ENCODE results near the gene SLC38A2.

Gene SLC38A2

DNA sequence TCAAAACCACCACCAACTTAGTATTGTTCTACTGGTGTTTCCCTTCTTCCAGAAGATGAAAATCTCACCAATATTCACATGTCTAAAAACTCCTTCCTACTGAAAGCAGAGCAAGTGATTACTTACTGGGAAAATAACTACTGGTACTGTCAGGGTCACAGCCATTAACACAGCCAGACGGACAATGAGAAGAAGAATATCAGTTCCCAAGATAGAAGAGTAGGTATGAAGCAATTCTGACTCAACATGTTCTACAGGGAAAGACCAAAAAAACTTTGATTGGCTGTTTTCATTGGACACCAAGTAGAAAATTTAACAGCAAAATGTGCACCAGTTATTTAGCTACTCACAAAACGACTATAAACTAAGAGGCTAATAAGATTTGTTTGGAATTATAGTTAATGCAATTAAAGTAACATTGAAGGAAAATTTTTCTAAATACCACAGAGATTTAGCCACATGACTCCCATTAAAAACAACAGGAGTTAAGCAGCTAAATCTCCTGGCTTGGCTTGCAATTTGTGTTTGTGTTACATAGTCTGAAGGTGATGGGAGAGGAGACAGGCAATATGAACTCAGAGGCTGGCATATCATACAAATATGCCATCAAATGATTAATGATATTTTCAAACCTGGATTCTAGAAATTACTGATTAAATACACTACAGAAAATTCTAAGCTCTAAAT is 9.5 kb downstream of the SLC38A2 start:
- DNase-seq = no peak

DNA sequence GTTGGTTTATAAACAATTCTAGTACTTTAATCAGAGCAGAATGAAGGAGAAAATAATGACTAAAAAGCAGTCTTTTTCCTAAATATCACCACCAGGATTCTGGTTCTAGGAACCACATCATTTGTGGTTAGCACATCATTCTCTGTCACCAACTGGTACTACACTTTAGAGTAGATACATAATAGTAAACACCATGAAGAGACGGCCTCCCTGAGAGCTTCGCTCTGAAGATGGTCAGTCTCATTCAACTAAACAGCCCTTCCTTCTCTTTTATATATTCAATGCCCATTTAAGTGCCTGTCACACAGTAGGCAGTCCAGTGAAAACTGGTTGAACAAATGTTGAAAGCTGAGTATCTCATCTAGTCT is 10.9 kb downstream of the SLC38A2 start:
- no peak for DNase-seq

DNA sequence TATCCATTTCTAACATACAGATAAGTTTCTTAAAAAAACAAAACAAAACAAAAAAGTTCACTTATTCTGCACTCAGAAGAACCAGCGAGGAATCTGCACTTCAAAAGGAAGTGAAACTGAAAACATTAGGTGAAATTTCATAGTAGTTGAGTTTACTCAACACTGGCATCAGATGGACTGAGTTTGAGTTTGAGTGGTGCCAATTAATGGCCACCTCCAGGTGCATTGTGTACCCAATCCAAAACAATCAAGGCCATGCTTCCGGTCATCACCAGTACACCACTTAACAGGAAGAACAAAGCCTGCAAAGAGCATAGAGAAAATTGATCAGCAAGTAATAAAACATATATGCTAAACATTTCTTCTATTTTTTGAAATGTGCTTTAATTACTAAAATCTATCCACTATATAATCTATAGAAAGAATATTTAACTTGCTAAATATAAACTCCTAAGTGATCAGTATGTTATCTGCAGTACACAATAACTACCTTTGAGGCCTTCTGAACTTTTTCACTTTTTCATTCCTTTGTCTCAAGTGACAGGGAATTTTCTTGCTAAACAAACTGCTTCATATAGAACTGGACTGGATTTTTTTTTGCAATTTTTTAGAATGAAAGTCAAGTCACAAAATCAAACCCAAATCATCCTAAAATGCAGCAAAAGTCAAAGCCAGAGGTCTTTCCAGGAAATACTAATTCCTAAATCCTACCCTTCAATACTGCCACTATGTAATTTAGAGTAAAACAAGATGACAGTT is 11.5 kb downstream of the SLC38A2 start:
- DNase-seq = no peak

DNA sequence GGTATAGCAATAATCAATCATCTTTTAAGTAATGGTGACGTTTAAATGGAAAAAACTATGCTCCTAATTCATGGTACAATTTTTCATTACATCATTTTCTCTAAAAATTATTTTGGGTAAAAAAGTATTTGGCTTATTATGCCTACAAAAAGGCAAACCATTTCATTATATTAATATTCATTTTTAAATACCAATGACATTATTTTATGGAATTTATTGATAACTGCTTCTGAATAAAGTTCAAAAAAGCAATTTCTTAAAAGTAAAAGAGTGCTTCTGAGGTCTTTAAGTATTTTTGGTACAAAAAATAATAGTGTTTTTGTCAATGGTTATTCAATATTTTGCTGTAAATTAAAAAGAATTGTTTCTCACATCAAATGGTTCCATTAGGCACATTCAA is 12.2 kb downstream of the SLC38A2 start:
- DNase-seq = no peak

DNA sequence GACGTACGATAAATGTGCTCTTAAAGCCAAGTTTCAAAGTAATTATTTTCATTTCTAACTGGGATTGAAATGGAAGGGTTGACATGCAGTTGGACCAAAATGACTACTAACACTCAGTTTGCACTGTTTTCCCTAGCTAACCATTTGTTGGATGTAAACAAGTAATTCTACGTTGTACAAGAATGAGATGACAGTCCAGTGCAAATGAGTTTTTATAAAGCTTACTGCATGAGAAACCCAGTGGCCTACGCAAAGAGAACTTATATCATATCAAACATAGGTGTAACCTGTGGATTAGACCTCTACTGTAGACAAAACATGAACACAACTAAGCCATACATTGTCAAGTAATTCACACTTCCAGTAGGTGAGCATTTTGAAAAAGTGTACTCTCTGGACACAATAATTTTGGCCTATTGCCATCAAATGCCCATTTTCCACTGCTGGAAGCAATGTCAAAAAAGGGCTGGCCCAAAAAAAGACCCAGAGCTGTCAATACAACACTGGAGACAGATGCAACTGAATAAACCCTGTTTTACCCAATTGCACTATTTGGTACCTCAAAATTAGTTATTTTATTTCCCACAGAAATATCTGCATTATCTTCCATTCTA is 12.8 kb downstream of the SLC38A2 start:
- DNase-seq = no peak

DNA sequence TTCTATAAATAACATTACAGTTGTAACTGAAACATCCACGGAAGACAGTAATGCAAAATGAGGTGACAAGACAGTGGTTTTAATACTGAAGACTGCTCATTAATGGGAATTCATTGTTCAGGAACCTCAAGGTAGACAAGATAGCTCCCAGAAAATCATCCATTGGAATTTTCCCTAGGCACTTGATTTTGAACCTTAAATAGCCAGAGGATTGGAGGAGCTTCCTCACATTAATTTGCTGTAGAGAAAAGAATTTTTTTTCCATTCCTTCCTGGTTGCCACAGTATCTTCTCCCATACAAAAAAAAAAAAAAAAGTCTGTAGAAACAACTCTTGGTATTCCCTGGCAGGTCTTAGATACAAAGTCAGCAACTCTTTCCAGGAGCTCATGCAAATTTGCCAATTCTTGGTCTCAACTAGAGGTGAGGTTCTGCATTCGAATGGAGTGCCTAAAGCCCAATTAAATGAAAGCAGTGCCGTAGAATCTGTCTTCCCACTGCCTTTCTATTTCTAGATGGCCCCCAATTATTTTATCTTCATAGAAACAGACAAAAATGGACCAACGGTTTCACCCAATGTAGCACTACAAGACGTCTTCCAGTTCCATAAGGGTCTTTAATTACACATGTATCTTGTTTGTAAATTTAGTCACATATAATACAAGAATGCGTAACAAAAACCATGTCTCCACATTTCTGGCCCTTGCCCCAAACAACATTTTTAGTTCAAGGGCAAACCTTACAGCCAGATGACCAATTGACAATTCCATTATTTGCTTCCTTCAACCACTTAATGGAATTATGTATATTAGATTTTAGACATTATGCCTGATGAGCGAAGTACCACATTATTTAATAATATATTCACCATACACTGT is 13.5 kb downstream of the SLC38A2 start:
- no peak for DNase-seq

DNA sequence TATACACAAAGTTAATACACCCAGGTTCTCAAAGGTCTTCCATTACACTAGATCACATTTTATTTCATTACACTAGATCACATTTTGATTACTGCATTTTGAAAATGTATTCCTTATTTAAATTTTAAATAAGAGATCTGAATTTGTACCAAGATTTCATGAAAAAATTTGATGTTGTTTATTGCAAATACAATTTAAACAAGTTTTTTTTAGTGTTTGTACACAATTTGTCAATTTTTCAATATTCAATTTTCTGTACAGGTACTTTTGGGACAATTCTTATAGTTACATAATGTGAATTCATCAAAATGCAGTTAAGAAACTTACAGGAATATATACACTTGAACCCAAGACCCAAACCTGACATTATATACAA is 14.3 kb downstream of the SLC38A2 start:
- DNase-seq = no peak

DNA sequence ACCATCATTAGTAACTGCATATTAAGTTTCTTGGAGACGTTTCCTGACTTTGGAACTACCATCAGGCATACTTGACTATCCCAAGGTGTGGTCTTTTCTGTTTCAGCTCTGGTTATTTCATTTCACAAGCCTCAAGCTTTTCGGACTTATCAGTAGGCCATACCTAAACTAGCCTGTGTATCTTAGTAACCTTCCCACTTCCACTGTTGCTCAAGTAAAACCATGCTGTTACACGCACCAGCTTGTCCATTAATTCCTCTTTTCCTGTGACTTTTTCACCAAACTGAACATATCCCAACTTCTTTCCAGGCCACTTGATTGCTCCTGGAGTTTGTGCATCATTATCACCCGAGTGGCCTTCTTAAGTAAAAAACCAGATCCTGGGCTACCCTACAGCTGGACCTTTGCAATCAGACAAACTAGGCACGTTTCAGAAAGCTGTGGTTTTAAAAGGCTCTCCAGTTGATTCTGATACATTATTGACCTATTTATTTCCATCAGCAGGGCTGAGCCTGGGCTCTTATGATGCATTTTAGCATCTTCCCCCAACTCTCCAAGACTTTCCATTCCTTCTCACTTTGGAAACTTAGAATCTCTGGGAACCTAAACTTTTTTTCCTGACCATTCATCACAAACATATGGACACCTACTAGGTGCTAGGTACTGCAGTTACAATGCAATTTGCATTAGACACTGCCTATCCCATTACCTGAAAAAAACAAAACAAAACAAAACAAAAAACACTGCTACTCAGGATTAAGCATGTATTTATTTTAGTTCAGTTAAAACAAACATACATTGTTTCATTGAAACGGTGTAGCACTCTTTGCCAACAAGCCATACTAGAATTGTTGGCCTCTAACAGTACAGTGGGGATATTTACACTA is 14.9 kb downstream of the SLC38A2 start:
- no peak for DNase-seq

DNA sequence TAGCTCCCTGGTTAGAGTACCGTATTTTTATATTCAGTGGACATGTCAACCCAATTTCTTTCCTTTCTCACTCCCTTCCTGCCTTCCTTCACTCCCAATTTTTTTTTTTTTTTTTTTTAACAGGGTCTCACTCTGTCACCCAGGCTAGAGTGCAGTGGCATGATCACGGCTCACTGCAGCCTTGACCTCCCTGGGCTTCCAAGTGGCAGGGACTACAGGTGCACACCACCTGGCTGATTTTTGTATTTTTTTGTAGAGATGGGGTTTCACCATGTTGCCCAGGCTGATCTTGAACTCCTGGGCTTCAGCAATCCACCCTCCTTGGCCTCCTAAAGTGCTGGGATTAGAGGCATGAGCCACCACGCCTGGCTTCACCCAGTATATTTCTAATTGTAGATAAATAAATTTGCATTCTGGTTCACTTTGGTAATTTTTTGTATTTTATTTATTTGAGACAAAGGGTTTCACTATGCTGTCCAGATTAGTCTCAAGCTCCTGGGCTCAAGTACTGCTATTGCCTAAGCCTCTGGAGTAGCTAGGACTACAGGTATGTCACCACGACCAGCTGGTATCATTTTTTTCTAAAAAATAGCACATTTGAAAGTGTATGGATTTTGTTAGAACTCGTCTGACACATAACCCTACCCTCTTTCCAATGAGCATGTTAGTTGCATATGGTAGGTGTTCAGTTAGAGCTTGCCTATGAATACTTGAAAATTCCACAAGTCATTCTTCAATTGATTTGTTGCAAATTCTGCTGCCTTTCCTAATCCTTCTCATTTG is 15.7 kb downstream of the SLC38A2 start:
- DNase-seq = no peak

DNA sequence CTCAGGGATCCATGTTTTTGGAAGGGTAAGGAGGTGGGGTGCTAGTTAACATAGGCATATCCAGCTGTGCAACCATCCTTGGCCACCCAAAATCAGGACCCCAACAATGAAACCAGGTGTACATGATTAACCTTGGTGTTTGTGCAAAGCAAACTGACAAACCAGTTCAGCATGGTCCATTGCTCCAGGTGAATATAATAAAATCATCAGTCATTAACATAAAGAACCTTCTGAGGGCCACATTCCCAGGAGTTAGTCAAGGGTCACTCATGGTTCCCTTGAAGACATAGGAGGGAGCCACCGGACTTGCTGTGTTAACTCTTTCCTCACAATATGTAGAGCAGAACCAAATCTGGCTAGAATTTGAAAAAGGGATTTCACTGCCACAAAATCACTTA is 17.8 kb downstream of the SLC38A2 start:
- no peak for DNase-seq

DNA sequence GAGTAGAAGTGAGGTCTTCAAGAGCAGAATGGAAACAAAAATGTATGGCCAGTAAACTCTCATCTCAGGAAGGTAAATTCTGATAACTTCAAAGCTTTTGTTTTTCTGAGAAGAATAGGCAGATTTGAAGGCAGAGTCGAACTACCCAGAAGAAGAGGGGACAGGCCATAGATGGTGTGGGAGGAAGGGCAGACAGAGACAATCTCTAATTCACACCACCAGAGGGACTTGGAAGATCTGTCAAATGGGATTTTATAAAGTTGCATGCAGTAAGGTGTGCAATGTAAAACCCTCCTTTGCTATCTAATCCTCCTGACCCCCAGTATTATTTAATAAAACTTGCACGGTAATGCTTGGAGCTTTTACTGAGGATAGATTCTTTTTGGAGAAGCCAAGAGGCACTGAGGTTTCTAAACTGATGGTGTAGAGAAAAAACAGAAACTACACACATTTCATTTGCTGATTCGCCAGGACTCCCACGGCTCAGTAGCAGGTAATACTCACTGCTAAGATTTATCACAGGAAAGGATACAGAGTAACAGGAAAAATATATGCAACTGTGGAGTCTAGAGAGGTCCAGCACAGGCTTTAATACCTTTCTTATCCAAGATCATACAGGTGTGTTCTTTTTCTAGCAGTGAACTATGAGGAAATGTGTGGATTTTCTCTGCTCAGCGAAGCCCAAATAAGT is 18.3 kb downstream of the SLC38A2 start:
- DNase-seq = no peak

DNA sequence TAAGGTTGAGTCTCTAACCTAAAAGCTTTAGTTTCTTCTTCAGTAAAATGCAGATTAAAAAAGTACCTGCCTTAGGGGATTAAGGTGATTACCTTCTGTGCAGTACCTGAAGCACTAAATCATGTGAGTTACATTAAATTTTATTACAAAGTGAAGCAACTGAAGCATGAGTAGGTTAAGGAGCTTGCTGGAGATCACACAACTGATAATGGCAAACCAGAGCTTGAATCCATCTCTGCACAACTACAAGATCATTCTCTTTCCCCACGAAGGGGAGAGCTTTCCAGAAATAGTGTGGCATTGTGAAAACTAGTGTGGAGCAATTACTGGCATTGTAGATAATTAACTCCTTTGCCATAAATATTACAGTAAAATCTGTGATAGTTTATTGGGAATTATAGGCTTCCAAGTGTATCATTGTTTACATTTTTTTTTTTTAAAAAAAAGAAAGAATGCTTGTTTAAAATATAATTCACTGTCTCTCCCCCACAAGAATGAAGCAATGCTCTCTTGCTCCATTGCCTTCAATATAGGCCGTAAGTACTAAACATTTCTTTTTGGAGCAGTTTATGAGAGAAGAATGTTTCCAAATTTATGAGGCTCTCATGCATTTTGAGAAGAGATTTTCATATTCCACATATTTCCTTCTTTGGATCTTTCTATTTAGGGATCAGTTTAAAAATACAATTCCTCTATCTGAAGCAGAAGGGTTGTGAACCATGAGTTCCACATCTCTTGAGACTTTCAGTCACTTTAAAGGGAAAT is 20.5 kb downstream of the SLC38A2 start:
- no peak for DNase-seq

DNA sequence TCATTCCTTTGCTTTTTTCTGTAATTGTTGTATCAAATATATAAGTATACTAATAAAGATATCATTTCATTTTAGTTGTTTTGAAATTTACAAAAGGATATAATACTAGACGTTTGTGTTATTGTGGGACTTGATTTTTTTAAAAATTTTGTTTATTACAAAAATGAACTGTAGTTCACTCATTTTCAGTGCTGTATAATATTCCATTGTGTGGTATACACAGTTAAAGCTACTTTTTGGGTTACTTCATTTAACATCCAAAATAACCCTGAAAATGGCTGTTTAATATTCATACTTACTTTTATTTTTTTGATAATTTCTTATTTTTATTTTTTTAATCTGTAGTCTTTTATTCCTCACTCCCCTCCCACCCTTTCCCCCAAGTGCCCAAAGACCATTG is 21.4 kb downstream of the SLC38A2 start:
- no peak for DNase-seq

DNA sequence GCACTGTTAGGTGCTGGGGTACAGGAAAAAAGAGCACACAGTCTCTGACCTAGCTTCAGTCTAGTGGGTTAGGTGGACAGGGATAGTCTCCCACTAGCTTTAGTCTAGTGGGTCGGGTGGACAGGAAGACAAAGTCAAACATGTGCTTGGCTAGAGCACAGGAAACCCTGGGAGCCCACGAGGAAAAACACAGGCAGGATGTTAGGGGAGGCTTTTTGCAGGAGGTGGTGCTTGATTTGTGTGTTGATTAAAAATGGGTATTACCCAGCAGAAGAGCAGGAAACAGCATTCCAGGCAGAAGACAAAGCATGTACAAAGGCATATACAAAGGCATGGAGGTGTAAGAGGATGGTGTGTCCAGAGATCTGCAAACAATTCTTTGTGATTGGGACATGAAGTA is 23.3 kb downstream of the SLC38A2 start:
- DNase-seq = no peak

DNA sequence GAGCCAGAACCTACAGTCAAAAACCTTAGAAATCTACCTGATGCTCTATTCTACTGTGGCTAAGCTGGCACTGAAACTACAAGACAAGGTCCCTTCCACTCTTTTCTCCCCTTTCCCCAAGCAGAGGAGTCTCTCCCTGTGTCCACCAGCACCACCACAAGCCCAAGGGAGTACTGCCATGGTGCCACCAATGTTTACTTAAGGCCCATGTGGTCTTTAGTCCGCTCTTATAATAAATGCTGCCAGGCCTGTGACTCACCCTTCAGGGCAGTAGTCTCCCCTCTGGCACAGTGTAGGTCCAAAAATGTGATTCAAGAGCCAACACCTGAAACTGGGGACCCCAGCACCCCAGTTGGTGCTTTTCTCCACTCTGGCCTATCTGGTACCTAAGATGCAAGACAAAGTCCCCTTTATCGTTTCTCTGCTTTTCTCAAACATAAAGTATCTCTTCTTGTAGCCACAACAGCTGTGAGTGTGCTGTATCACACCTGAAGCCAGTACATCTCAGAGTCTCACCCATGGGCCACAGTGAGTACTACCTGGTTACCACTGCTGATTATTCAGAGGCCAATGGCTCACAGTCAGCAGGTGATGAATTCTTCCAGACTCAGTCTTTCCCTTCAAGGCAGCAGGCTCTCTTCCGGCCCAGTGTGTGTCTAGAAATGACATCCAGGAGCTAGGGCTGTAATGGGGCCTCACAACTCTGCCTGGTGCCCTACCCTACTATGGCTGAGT is 29.3 kb downstream of the SLC38A2 start:
- DNase-seq = no peak

DNA sequence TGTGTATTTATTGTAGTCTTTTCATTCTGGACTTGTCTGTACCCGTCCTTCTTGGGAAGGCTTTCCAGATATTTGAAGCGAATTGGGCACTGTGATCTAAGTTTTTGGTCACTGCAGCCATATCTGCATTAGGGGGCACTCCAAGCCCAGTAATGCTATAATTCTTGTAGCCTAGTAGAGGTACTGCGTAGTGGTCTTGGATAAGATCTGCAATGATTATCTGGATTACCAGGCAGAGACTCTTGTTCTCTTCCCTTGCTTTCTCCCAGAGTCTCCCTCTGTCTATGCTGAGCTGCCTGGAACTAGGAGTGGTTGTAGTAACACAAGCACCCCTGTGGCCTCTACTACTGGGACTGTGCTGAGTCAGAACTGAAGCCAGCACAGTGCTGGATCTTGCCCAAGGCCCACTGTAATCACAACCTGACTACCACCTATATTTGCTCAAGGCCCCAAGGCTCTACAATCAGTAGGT is 30.0 kb downstream of the SLC38A2 start:
- peak in 20 of 56 donors; percentile 1 to 64 (median 4) for DNase-seq

DNA sequence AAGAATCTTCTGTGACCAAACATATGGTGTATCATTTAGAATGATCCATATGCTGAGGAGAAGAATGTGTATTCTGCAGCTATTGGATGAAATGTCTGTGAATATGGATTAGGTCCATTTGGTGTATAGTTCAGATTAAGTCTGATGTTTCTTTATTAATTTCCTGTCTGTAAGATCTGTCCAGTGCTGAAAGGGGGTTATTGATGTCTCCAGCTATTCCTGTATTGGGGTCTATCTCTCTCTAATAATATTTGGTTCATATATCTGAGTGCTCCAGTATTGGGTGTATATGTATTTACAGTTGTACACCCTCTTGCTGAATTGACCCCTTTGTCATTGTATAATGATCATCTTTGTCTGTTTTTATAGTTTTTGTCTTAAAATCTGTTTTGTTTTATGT is 33.5 kb downstream of the SLC38A2 start:
- DNase-seq = no peak

DNA sequence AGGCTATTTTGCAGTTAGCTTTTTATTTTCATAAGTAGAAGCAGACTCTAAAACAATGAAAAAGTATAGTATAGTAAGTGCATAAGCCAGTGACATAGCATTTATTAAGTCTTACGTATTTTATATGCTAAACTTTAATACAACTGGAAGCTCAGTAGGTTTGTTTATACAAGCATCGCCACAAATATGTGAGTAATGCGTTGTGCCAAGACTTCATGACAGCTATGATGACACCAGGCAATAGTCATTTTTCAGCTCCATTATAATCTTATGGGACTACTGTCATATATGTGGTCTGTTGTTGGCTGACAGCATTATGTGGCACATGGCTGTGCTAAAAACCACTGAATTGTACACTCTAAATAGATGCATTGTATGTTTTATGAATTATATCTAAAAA is 40.3 kb downstream of the SLC38A2 start:
- DNase-seq = no peak
